Omental fat pad (tissue), 4 donors: ENCODE measurements around the gene EFL1. TPM values are rescaled to one million over a fixed set of nuclear protein-coding genes. Genes with fewer than 3 reads are reported as not detected.
"Not testable (repeated sequence)": the region's sequence is repeated elsewhere in the genome, so short reads cannot be mapped to it uniquely, and the experiment has no call there.

Source experiments
- ATAC-seq: fragments of 150-250 bp; one replicate; pipeline ENCODE4 v1.9.1; 2016; ENCODE audit warnings: mild to moderate bottlenecking, moderate library complexity; ENCODE audit not compliant: low FRiP score
- DNase-seq: peaks from one replicate; pipeline ENCODE4 v3.0.0-alpha.2; 2019; ENCODE audit warnings: low spot score
- CTCF ChIP-seq, 3 donors: fragments of 450-650 bp; IDR thresholded peaks; one replicate each; pipeline ENCODE4 v1.5.1; 2016 to 2017; ENCODE audit warnings: antibody characterized with exemption in 3 of 3, mild to moderate bottlenecking in 3 of 3, moderate library complexity in 2 of 3
- total RNA-seq, 4 donors: library from RNA; depleted of rRNA; stranded (reverse); fragments of >200 nt; gene quantifications; one replicate each; pipeline ENCODE4 v1.1.0, GENCODE V29; 2016

Gene EFL1
- 10 to 100 TPM; 11.9 to 15.9 (median 14.8) TPM for total RNA-seq

- no peak for TF ChIP-seq CTCF (IDR thresholded peaks at IDR 0.05)
- ATAC-seq (peak; percentile 97), DNase-seq (peak; percentile 89)
Measured at GRCh38 chr15:82262422-82263026, at the start of gene EFL1, which contains the start of gene SAXO2. Gene EFL1 (minus strand): TSS chr15:82262734. CDS start chr15:82261778, 956 bp downstream. Gene SAXO2 (plus strand): TSS chr15:82262818. CDS start chr15:82262880, 62 bp downstream.

- not testable (repeated sequence) for DNase-seq, ATAC-seq
Measured at GRCh38 chr15:82311321-82311720, 48.8 kb upstream of the EFL1 start.

- TF ChIP-seq CTCF (IDR thresholded peaks at IDR 0.05), result no peak
- no peak for DNase-seq
- ATAC-seq, result no peak
Measured at GRCh38 chr15:82309802-82310201, 47.3 kb upstream of the EFL1 start.

GRCh38 chr15:82307714-82308081 is 45.2 kb upstream of the EFL1 start:
- ATAC-seq, result no peak
- no peak for TF ChIP-seq CTCF (IDR thresholded peaks at IDR 0.05)
- DNase-seq, result no peak

- ATAC-seq, result no peak
- DNase-seq, result no peak
- TF ChIP-seq CTCF (IDR thresholded peaks at IDR 0.05), result no peak
Measured at GRCh38 chr15:82306791-82307713, 44.5 kb upstream of the EFL1 start.

GRCh38 chr15:82305621-82306048 is 43.1 kb upstream of the EFL1 start:
- ATAC-seq (no peak), DNase-seq (no peak)
- no peak for TF ChIP-seq CTCF (IDR thresholded peaks at IDR 0.05)

- no peak for ATAC-seq
- no peak for TF ChIP-seq CTCF (IDR thresholded peaks at IDR 0.05)
Measured at GRCh38 chr15:82304778-82305090, 42.2 kb upstream of the EFL1 start.

More at GRCh38 chr15:82304778-82305090, 42.2 kb upstream of the EFL1 start:
- DNase-seq, result no peak
